ENCODE measurements around the gene TOM1. TPM values are rescaled to one million over a fixed set of nuclear protein-coding genes. Genes with fewer than 3 reads are reported as not detected.

TOM1 gene
- total RNA-seq (2022; extraction: Qiagen RNA extraction; ENCODE audit: low read depth): 14.4 to 16.7 TPM (median 16.0 TPM) in 5 replicates

GRCh38 chr22:35299673-35300499, at the start of gene TOM1:
Gene TOM1, plus strand, starts transcription at chr22:35299894. Its CDS starts 35 bp downstream, at chr22:35299929.

GRCh38 chr22:35257321-35258190, 42.1 kb upstream of the TOM1 start, which contains the start of gene HMGXB4:
Gene HMGXB4, plus strand, starts transcription at chr22:35257493. Its CDS starts 4,898 bp downstream, at chr22:35262391.

GRCh38 chr22:35380537-35381423, 81.1 kb downstream of the TOM1 start, which contains the start of gene HMOX1:
Gene HMOX1, plus strand, starts transcription at chr22:35381096. Its CDS starts 78 bp downstream, at chr22:35381174.

Other genes starting within 250 kb of the TOM1 start
- gene ISX, start 233.7 kb upstream of the TOM1 start, total RNA-seq (2022; extraction: Qiagen RNA extraction; ENCODE audit: low read depth): not detected in 5 replicates
- 9.8 to 20.6 TPM (median 11.9 TPM) in 5 replicates for gene HMGXB4, start 42.4 kb upstream of the TOM1 start, total RNA-seq (2022; extraction: Qiagen RNA extraction; ENCODE audit: low read depth)
- 591 to 973 TPM (median 747 TPM) in 5 replicates for gene HMOX1, start 81.2 kb downstream of the TOM1 start, total RNA-seq (2022; extraction: Qiagen RNA extraction; ENCODE audit: low read depth)
- gene MCM5, start 100.2 kb downstream of the TOM1 start, total RNA-seq (2022; extraction: Qiagen RNA extraction; ENCODE audit: low read depth): 65.9 to 104 TPM (median 75.8 TPM) in 5 replicates
- gene RASD2, start 240.9 kb downstream of the TOM1 start, total RNA-seq (2022; extraction: Qiagen RNA extraction; ENCODE audit: low read depth): 0.85 to 1.7 TPM (median 1.4 TPM) in 5 replicates